GM19397 (cell line): ENCODE measurements around the gene CLMP.

Experiments used
- ATAC-seq: cut with Tn5 transposase; IDR thresholded peaks from one replicate; pipeline ENCODE4 v1.9.1; 2021; ENCODE audit warnings: mild to moderate bottlenecking, moderate library complexity; ENCODE audit not compliant: unreplicated experiment

The CLMP gene

DNA sequence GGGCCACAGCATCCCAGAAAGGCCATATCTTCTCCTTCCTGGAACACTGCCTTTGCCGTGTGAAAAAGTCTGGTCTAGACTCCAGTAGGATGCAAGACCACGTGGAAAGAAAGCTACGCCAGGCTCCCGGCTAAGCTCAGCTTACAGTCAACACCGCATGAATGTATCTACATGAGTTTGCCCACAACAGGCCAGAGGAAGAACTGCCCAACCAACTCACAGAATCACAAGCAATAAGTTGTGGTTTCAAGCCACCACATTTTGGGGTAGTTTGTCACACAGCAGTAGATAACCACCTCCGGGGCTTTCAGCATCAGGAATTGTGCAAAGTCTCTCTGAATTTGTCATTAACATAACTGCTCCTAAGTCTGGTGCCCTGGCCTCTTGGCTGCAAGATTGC, 160.5 kb downstream of the CLMP start:
- ATAC-seq, result no peak

DNA sequence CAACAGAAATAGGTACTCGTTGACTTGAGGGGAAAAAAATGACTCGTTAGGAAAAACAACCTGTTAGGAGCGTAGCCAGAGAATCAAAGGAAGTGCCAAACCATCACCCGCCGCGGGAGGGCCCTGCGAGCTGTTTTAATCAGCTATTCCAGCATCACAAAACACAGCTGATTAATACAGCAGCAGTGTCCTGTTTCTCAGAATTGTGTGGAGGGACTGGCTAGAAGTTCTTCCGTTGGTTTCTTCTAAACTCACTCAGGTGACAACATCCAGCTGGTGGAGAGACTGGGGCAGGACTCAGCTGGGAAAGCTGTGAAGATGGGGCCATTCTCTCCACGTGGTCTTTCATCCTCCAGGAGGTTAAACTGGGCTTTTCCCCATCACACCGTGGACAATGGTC, 161.2 kb downstream of the CLMP start:
- ATAC-seq, result no peak

DNA sequence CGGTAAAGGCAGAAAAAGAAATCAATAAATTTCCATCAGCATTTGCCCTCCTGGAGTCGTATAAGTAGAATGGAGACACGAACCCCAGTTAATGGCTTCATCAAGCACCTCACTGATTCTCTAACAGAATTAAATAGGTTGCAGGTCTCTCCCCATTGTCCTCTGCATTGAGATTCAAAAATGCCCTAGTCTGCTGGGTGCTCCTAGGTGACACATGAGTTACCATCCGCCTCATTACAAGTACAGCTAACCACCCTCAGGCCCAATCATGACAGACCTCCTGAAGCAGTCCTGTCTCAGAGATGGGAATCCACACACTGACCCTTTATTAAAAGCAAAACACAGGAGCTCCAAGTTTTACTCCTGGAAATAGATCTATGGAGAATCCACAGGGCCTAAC, 164.5 kb downstream of the CLMP start:
- ATAC-seq, result no peak

DNA sequence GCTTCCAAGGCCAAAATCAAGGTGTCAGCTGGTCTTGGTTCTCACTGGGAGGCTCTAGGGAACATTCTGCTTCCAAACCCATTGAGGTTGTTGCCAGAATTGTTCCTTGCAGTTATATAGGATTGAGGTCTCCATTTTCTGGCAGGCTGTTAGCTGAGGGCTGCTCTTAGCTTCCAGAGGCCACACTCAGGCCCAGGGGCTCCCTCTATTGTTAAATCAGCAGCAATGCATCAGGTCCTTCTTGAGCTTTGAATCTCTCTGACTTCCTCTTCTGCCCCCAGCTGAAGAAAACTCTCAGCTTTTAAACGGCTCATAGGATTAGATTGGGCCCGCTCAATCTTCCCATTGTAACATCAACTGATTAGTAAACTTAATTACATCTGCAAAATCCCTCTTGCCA, 174.1 kb downstream of the CLMP start:
- ATAC-seq, result no peak
